NT2/D1 (cell line): ENCODE results near the gene TCF4.

Experiments used
- DNase-seq: peaks from one replicate; pipeline ENCODE4 v3.0.0-alpha.2; 2011; ENCODE audit warnings: low read depth, low spot score
- H3K27me3 ChIP-seq: 2 replicates; pipeline ENCODE4 v1.6.0; 2011; ENCODE audit warnings: mild to moderate bottlenecking; ENCODE audit not compliant: insufficient read length, insufficient read depth
- H3K36me3 ChIP-seq: 2 replicates; pipeline ENCODE4 v1.6.1; 2011; ENCODE audit warnings: mild to moderate bottlenecking, low read length, mixed read lengths; ENCODE audit not compliant: insufficient read depth, insufficient read length
- H3K4me1 ChIP-seq: 2 replicates; pipeline ENCODE4 v1.5.1; 2011; ENCODE audit not compliant: insufficient read depth, insufficient read length
- H3K4me3 ChIP-seq: 2 replicates; pipeline ENCODE4 v1.5.1; 2011; ENCODE audit warnings: low read depth; ENCODE audit not compliant: insufficient read length
- H3K9ac ChIP-seq: 2 replicates; pipeline ENCODE4 v1.6.0; 2011; ENCODE audit warnings: low read depth; ENCODE audit not compliant: insufficient read length
- H3K9me3 ChIP-seq: 2 replicates; pipeline ENCODE4 v1.5.1; 2011; ENCODE audit warnings: mild to moderate bottlenecking, low read length; ENCODE audit not compliant: insufficient read depth
- SUZ12 ChIP-seq: IDR thresholded peaks from 2 replicates; pipeline ENCODE4 v1.6.1; 2011; ENCODE audit not compliant: insufficient read length, insufficient read depth; ENCODE audit errors: extremely low read depth
- YY1 ChIP-seq: IDR thresholded peaks from 2 replicates; pipeline ENCODE4 v1.6.1; 2011; ENCODE audit not compliant: insufficient read length, insufficient read depth
- ZNF274 ChIP-seq: IDR thresholded peaks from 2 replicates; pipeline ENCODE4 v1.6.1; 2011; ENCODE audit warnings: mild to moderate bottlenecking, low read depth, low read length

TCF4 gene

DNA sequence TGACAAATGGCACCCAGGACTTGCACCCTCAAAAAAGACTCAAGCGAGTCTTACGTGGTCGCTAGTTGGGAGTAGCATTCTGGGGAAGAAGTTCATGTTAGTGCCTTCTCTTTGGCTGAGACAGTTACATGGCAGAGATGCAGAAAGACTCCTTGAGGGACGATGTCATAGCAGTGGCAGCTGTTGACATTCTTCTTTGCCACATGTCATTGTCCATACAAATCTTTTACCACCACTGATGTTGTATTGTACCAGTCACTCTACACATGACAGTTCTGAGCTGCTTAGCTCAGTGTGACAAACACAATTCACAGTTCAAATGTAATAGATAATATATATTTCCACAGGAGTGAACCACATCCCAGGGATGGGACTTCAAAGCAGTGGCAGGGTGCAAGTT is 197.1 kb downstream of the TCF4 start:
- Histone ChIP-seq H3K4me1 (no peaks in the 10 kb centered on the region), H3K9me3 (no peaks in the 10 kb centered on the region), H3K27me3 (no peaks in the 10 kb centered on the region), H3K4me3 (no peak overlapping the region), H3K36me3 (no peaks in the 10 kb centered on the region), H3K9ac (no peak overlapping the region)
- DNase-seq, result no peak
- no peak for TF ChIP-seq YY1
- TF ChIP-seq ZNF274, result no peak

DNA sequence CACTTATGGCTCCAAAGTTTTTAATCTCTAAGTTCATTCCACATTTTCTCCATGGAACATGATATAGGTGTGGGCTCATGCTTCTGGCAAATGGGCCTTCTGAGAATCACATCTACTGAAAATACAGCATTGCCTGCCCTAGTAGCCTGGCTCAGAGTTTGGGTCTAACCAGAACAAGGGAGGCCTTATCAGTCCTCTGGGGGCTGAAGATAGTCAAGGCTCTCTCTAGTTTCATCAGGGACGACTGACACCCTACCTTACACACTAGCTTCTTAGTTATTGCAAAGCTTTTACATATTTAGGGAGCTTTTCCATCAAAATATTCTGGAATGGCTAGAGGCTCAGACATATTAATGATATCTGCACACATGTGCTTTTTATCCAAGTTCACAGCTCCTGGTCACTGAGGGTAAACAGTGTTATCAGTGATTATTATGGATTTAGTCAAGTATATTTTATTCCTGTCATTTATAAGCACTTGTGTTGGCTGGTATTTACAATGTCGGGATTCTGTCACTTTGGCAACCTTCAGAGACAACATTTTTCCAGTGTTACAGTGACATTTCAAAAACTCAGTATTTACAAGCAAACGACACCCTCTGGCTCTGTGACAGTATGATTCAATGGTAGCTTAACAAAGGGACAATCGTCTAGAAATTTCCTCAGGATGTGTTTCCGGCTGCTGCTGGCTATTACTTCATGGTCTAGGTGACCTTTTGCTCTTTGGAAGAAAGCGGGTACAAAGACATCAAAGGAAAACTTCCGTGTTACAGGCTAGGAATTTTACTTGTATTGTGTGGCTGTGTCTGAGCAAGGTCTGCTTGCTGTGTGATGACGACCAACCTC is 200.6 kb downstream of the TCF4 start:
- no peaks in the 10 kb centered on the region for H3K36me3 ChIP-seq

DNA sequence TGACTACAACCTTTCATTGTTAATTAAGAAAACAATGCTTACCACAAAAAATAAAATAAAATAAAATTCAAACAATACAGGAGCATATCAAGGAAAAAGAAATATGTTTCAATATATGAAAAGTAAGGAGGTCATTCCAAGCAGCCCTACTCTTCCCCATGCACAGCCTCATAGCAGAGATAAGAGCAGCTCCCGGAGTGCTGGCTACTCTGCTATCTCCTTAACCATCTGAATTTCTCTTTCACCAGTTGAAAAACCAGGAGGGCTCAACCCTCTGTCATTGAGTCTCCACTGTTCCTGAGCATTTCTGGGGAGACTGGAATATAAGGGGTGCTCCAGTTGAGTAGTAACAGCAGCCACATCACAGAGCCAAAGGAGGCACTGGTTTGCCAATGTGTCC is 201.4 kb downstream of the TCF4 start:
- Histone ChIP-seq H3K4me1 (no peaks in the 10 kb centered on the region), H3K27me3 (no peaks in the 10 kb centered on the region), H3K9me3 (peaks cover 15% of the 10 kb centered on the region), H3K4me3 (no peak overlapping the region), H3K9ac (no peak overlapping the region), H3K36me3 (no peaks in the 10 kb centered on the region)
- TF ChIP-seq YY1, result no peak
- no peak for TF ChIP-seq ZNF274
- no peak for TF ChIP-seq SUZ12
- DNase-seq, result no peak

More for the DNA sequence above, 200.6 kb downstream of the TCF4 start:
- Histone ChIP-seq H3K4me1 (no peaks in the 10 kb centered on the region), H3K27me3 (no peaks in the 10 kb centered on the region), H3K9ac (no peak overlapping the region), H3K9me3 (peaks cover 10% of the 10 kb centered on the region), H3K4me3 (no peak overlapping the region)
- DNase-seq, result no peak
- TF ChIP-seq YY1, result no peak
- no peak for TF ChIP-seq ZNF274

DNA sequence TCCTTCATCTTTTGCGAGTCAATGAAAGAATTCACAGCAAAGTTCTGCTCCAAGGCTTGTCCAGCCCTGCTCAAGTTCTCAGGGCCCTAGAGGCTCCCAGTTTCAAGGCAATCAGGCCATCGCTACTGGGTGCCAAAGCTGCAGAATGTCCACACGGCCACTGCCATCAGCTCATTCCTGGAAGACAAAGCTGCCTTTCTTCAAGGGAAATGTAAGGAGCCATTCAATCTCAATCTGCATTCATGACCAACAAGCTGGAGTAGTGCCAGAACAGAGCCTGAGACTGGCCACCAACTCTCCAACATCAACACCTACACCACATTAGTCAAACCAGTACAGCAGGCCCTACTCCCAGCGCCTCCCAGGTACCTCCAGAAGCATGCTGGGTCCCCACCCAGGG is 202.2 kb downstream of the TCF4 start:
- no peaks in the 10 kb centered on the region for H3K36me3 ChIP-seq
- H3K9me3 ChIP-seq, result peaks cover 15% of the 10 kb centered on the region
- no peaks in the 10 kb centered on the region for H3K27me3 ChIP-seq
- H3K4me1 ChIP-seq, result no peaks in the 10 kb centered on the region
- H3K4me3 ChIP-seq, result no peak overlapping the region
- no peak for DNase-seq
- no peak overlapping the region for H3K9ac ChIP-seq
- TF ChIP-seq ZNF274 (no peak), YY1 (no peak), SUZ12 (no peak)

DNA sequence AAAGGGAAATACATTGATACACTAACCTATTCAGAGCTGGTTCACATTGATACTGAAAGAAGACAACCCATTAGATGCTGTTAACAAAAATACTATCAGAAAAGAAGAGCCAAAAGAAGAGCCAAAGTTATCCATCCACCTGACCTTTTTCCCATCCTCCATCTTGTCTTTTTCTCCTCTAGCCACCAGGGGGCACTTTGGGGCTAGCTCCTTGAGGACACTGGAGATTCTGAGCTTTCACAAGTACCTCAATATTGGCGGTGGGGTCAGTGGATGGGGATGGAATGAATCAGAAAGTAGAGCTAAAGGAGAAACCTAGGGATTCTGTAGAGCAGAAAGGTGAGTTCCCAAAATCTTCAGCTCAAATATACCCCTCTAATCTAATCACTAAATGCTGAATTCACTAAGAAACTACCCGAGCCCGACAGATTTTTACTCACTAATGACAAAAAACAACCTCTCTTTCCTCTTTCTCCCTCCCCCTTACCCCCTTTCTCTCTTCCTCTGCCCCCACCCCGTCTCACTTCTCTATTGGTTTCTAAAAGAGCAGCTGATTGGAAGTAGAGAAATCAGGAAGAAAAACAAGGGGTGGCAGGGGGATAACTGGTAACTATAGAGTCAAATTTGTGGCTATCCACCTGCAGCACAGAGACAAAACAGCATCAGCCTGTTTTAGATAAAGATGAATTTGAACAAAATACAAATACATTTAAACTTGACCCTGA is 203.3 kb downstream of the TCF4 start:
- peak; percentile 18 for DNase-seq
- TF ChIP-seq SUZ12, result no peak
- Histone ChIP-seq H3K9ac (no peak overlapping the region), H3K36me3 (no peaks in the 10 kb centered on the region), H3K27me3 (no peaks in the 10 kb centered on the region), H3K9me3 (peaks cover 15% of the 10 kb centered on the region), H3K4me1 (no peaks in the 10 kb centered on the region), H3K4me3 (no peak overlapping the region)

DNA sequence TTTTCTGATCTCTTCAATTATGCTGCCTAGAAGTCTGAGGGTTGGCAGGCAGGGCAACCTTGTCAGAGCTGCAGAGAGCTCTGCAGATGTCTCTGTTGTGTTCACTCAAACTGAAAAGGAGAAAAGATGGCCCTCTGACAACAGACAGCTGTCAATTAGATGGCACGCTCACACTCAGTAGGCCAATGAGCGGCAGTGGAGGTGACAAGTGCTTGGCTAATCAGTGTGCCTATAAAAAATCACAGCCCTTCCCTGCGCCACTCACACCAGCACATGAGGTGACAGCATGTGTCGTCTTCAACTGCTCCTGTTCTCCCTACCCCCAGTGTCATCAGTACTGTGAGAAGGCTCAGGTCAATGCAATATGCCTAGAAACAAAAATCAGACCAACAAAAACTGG is 203.9 kb downstream of the TCF4 start:
- Histone ChIP-seq H3K4me1 (no peaks in the 10 kb centered on the region), H3K9me3 (peaks cover 15% of the 10 kb centered on the region), H3K36me3 (no peaks in the 10 kb centered on the region), H3K4me3 (no peak overlapping the region), H3K27me3 (no peaks in the 10 kb centered on the region), H3K9ac (no peak overlapping the region)
- TF ChIP-seq ZNF274, result no peak
- no peak for TF ChIP-seq SUZ12
- TF ChIP-seq YY1, result no peak
- DNase-seq, result no peak

DNA sequence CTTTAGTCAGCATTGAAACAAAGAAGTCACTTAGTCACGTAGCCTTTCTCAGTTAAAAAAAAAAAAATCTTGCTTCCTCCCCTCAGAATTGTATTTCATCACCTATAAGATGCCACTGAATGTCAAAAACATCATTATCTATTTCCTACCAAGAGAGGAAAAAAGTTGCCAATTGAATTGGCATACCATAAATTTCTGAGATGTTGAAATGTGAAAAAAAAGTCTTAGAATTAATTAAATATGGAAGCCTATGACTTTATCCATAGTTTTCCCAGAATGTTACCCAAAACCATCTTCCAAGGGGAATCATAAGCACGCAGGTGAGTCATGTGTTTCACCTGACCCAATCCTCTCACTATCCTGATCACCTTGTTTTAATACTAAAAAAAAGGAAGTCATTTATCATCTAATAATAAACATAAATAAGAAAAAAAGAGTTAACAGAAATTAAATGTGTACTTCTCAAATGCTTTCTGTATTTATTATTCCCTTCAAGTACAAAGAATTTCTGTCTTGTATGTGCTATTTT is 205.7 kb downstream of the TCF4 start:
- no peaks in the 10 kb centered on the region for H3K36me3 ChIP-seq
- H3K9ac ChIP-seq, result no peak overlapping the region
- DNase-seq, result no peak
- H3K27me3 ChIP-seq, result no peaks in the 10 kb centered on the region
- peaks cover 15% of the 10 kb centered on the region for H3K9me3 ChIP-seq
- H3K4me1 ChIP-seq, result no peaks in the 10 kb centered on the region
- TF ChIP-seq ZNF274 (no peak), YY1 (no peak), SUZ12 (no peak)
- H3K4me3 ChIP-seq, result no peak overlapping the region
